ENCODE results near the gene SYCE3.

- TF ChIP-seq CTCF (IDR thresholded peaks at IDR 0.05; ENCODE audit: low read depth, low read length) (no peak), EZH2phosphoT487 (IDR thresholded peaks at IDR 0.05; ENCODE audit: low read depth) (no peak)
These were observed 20.7 kb upstream of the SYCE3 start for GRCh38 chr22:50583294-50583861.

All from OCI-LY3 (cell line).